Mesothelial cell of epicardium (in vitro differentiated cells): ENCODE results near the gene SLC37A1. TPM values are rescaled to one million over a fixed set of nuclear protein-coding genes. Genes with fewer than 3 reads are reported as not detected.

Experiments used
- DNase-seq, 2 experiments: peaks; one replicate each; pipeline ENCODE4 v3.0.0; 2021; ENCODE audit warnings: low spot score in 2 of 2; ENCODE audit not compliant: unreplicated experiment in 2 of 2
- H3K27ac Mint-ChIP-seq: 2 replicates; pipeline ENCODE4 v1.8.0; 2021; ENCODE audit warnings: mixed read lengths
- H3K27me3 Mint-ChIP-seq: 2 replicates; pipeline ENCODE4 v1.8.0; 2021; ENCODE audit warnings: low read depth, mixed read lengths
- H3K36me3 Mint-ChIP-seq: 2 replicates; pipeline ENCODE4 v1.8.0; 2021; ENCODE audit warnings: mixed read lengths
- H3K4me1 Mint-ChIP-seq: 2 replicates; pipeline ENCODE4 v1.8.0; 2021; ENCODE audit warnings: mixed read lengths
- H3K4me3 Mint-ChIP-seq: 2 replicates; pipeline ENCODE4 v1.8.0; 2021; ENCODE audit warnings: mild to moderate bottlenecking, moderate library complexity, mixed read lengths
- H3K9me3 Mint-ChIP-seq: 2 replicates; pipeline ENCODE4 v1.8.0; 2021; ENCODE audit warnings: mixed read lengths
- total RNA-seq: library from RNA; stranded (reverse); gene quantifications from 3 replicates; pipeline ENCODE4 v1.2.1, GENCODE V29; 2021
- TF ChIP-seq, protein P1 (sequence below): fragments of 200-600 bp; sonication (generic); IDR thresholded peaks from one replicate; pipeline ENCODE4 v1.5.0; 2021; ENCODE audit warnings: antibody characterized with exemption; ENCODE audit not compliant: unreplicated experiment

Gene SLC37A1
- total RNA-seq, 1 donor from 2014 or later = 13.0 TPM

DNA sequence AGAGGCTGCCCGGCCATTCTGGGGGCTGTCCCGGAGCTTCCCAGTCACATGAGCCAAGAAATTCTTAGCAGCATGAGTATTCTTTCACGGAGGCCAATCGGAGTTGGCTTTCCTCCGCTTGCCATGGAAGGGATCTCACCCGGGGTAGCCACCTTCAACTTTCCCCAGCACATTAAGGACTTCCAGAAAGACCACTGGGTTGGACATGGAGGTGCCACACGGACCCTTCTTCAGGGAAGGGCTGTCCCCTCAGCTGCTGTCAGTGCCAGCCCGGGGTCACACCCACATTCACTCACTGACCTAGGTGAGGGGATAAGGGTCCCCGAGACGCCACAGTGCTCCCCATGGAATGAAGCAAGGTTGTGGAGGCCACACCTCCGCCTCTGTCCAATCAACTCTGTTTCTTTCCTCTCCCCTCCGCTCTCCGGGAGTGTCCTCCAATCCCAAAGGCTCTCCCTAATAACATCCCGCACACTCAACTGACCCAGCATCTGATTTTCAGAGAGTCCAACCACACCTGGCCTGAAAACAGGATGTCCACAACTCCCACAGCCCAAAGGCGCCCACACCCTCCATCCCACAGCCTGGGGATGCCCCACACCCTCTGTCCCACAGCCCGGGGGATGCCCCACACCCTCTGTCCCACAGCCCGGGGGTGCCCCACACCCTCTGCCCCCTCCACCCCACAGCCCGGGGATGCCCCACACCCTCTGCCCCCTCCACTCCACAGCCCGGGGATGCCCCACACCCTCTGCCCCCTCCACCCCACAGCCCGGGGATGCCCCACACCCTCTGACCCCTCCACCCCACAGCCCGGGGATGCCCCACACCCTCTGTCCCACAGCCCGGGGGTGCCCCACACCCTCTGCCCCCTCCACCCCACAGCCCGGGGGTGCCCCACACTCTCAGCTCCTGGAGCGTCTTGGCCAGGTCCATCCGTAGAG lies 37.0 kb upstream of the SLC37A1 start:
- DNase-seq = no peak
- Mint-ChIP-seq H3K4me3 (no peak overlapping the region), H3K36me3 (no peaks in the 10 kb centered on the region), H3K27me3 (peaks cover 2% of the 10 kb centered on the region), H3K4me1 (peaks cover 8% of the 10 kb centered on the region), H3K27ac (no peak overlapping the region), H3K9me3 (no peaks in the 10 kb centered on the region)
- TF ChIP-seq, protein P1, sequence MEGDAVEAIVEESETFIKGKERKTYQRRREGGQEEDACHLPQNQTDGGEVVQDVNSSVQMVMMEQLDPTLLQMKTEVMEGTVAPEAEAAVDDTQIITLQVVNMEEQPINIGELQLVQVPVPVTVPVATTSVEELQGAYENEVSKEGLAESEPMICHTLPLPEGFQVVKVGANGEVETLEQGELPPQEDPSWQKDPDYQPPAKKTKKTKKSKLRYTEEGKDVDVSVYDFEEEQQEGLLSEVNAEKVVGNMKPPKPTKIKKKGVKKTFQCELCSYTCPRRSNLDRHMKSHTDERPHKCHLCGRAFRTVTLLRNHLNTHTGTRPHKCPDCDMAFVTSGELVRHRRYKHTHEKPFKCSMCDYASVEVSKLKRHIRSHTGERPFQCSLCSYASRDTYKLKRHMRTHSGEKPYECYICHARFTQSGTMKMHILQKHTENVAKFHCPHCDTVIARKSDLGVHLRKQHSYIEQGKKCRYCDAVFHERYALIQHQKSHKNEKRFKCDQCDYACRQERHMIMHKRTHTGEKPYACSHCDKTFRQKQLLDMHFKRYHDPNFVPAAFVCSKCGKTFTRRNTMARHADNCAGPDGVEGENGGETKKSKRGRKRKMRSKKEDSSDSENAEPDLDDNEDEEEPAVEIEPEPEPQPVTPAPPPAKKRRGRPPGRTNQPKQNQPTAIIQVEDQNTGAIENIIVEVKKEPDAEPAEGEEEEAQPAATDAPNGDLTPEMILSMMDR = no peak

DNA sequence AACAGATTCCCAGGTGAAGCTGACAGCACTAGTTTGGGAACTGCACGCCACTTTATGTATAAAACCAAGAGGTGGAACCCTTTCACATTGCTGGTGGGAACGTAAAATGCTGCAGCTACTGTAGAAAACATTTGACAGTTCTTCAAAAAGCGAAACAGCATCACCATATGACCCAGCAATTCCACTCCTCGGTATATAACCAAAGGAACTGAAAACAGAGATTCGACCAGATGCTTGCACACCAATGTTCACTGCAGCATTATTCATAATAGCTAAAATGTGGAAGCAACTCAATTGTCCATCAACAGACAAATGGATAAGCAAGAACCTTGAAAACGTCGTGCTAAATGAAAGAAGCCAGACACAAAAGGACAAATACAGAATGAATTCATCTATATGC lies 35.1 kb upstream of the SLC37A1 start:
- peaks cover 8% of the 10 kb centered on the region for H3K4me1 Mint-ChIP-seq
- no peak overlapping the region for H3K4me3 Mint-ChIP-seq
- no peaks in the 10 kb centered on the region for H3K36me3 Mint-ChIP-seq
- DNase-seq = no peak
- TF ChIP-seq, protein P1 = no peak
- H3K9me3 Mint-ChIP-seq = no peaks in the 10 kb centered on the region
- H3K27ac Mint-ChIP-seq = no peak overlapping the region
- H3K27me3 Mint-ChIP-seq = peaks cover 4% of the 10 kb centered on the region

DNA sequence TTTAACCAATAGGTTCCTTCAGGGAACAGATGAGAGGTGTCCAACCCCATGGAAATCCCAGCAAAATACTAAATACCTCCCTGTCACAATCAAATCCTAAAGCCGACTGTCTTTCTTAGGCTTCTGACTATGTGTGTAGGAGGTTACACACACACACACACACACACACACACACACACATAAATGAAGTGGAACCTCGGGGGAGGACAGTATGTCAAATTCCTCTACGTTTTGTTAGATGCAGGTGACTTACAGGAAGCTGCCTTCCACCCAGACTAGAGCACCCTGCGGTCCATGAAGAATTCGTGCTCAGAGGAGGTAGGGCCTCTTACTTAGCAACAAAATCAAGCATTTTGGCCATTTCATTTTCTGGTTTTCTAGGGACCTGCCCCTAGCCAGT lies 34.1 kb upstream of the SLC37A1 start:
- Mint-ChIP-seq H3K36me3 (no peaks in the 10 kb centered on the region), H3K27ac (no peak overlapping the region), H3K27me3 (peaks cover 4% of the 10 kb centered on the region), H3K4me3 (no peak overlapping the region), H3K4me1 (peaks cover 3% of the 10 kb centered on the region), H3K9me3 (no peaks in the 10 kb centered on the region)
- TF ChIP-seq, protein P1 = no peak
- no peak for DNase-seq

DNA sequence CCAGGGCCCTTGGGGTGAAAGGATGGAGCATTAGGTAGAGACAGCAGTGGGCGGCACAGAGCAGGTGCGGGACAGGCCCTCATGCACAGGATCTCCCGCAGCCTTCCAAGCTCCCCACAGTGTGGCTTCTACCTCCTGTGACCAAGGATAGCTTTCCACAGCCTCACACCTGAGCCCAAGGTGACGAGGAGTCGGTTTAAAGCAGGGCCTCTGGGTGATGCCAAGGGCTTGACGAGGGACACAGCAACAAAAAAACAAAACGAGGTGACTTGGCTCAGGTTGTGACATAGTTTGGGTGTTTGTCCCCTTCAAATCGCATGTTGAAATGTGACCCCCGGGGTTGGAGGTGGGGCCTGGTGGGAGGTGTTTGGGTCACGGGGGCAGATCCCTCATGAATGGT lies 32.9 kb upstream of the SLC37A1 start:
- Mint-ChIP-seq H3K4me3 (no peak overlapping the region), H3K27ac (no peak overlapping the region), H3K27me3 (peaks cover 10% of the 10 kb centered on the region), H3K9me3 (no peaks in the 10 kb centered on the region), H3K36me3 (no peaks in the 10 kb centered on the region), H3K4me1 (peaks cover 3% of the 10 kb centered on the region)
- TF ChIP-seq, protein P1 = no peak
- no peak for DNase-seq

DNA sequence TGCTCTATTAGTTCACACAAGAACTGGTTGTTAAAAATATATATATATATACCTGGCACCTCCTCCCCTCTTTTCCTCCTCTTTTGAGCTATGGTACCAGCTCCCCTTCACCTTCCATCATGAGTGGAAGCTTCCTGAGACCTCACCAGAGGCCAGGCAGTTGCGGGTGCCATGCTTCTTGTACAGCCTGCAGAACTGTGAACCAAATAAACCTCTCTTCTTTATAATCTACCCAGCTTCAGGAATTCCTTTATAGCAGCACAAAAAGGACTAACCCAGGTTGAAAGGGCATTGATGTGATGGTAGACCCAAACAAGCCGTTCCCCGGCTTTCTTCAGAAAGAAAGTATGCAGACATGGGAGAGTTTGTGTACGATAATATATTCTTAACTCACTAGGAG lies 32.5 kb upstream of the SLC37A1 start:
- Mint-ChIP-seq H3K4me1 (peaks cover 3% of the 10 kb centered on the region), H3K4me3 (no peak overlapping the region), H3K9me3 (no peaks in the 10 kb centered on the region), H3K36me3 (no peaks in the 10 kb centered on the region), H3K27ac (no peak overlapping the region), H3K27me3 (peaks cover 14% of the 10 kb centered on the region)
- no peak for DNase-seq
- TF ChIP-seq, protein P1 = no peak
